K562 (cell line): ENCODE data around the gene DPM1. TPM values are rescaled to one million over a fixed set of nuclear protein-coding genes. Genes with fewer than 3 reads are reported as not detected.

Experiments used
- BRCA1 ChIP-seq, 2 experiments: fragments of 450-650 bp in 1 of 2; sonication (generic) in 1 of 2; formaldehyde crosslinking in 1 of 2; IDR thresholded peaks; 2 replicates each; pipeline versions ENCODE4 v1.5.0 to v1.6.1; 2017 to 2020; ENCODE audit warnings: mild to moderate bottlenecking in 1 of 2, missing genetic modification reagents in 1 of 2
- CHAMP1 ChIP-seq: fragments of 450-650 bp; IDR thresholded peaks from 2 replicates; pipeline ENCODE4 v1.6.1; 2016; ENCODE audit warnings: mild to moderate bottlenecking
- DDX20 ChIP-seq: fragments of 450-650 bp; IDR thresholded peaks from 2 replicates; pipeline ENCODE4 v1.6.1; 2016; ENCODE audit warnings: missing genetic modification characterization, low read depth, mild to moderate bottlenecking, missing compliant biosample characterization, moderate library complexity
- HNRNPK ChIP-seq: fragments of 200-400 bp; formaldehyde crosslinking; IDR thresholded peaks from one replicate; pipeline ENCODE4 v1.6.1; 2018; ENCODE audit warnings: mild to moderate bottlenecking, low read depth, low read length; ENCODE audit not compliant: poor library complexity, severe bottlenecking
- MCM7 ChIP-seq, 2 experiments: fragments of 450-650 bp; IDR thresholded peaks; 2 replicates each; pipeline ENCODE4 v1.6.1; 2016 to 2018
- MXD1 ChIP-seq: fragments of 250-450 bp; sonication (Bioruptor Pico); IDR thresholded peaks from 2 replicates; pipeline ENCODE4 v1.8.0; 2021; ENCODE audit warnings: borderline replicate concordance, mild to moderate bottlenecking, moderate library complexity; ENCODE audit not compliant: poor library complexity, severe bottlenecking
- PHF20 ChIP-seq: fragments of 450-650 bp; IDR thresholded peaks from 2 replicates; pipeline ENCODE4 v1.6.1; 2018; ENCODE audit not compliant: partially characterized antibody
- PHF8 ChIP-seq: fragments of 200-600 bp; sonication (generic); IDR thresholded peaks from 2 replicates; pipeline ENCODE4 v1.6.1; 2012; ENCODE audit warnings: mixed run types, mild to moderate bottlenecking, inconsistent platforms, low read length, moderate library complexity, borderline replicate concordance
- POLR3G ChIP-seq: IDR thresholded peaks from 2 replicates; pipeline ENCODE4 v1.6.1; 2011; ENCODE audit not compliant: insufficient read length, insufficient replicate concordance; ENCODE audit errors: extremely low read depth
- RBM25 ChIP-seq: fragments of 200-400 bp; formaldehyde crosslinking; IDR thresholded peaks from 2 replicates; pipeline ENCODE4 v1.6.1; 2018; ENCODE audit warnings: low read length, low read depth, moderate library complexity; ENCODE audit not compliant: severe bottlenecking
- SMAD1 ChIP-seq: fragments of 150-350 bp; IDR thresholded peaks from 2 replicates; pipeline ENCODE4 v1.6.1; 2014; ENCODE audit warnings: low read length, low read depth; ENCODE audit not compliant: partially characterized antibody
- SRSF3 ChIP-seq: fragments of 200-400 bp; formaldehyde crosslinking; IDR thresholded peaks from 2 replicates; pipeline ENCODE4 v1.6.1; 2016; ENCODE audit warnings: mild to moderate bottlenecking, low read length, moderate library complexity; ENCODE audit not compliant: insufficient read depth
- XRCC4 ChIP-seq: IDR thresholded peaks from one replicate; pipeline ENCODE4 v1.6.1; 2011; ENCODE audit not compliant: insufficient read depth, insufficient read length; ENCODE audit errors: extremely low read depth
- ZBTB8A ChIP-seq: fragments of 450-650 bp; IDR thresholded peaks from 2 replicates; pipeline ENCODE4 v1.6.1; 2018; ENCODE audit warnings: mild to moderate bottlenecking, moderate library complexity; ENCODE audit not compliant: partially characterized antibody
- ZNF23 ChIP-seq: fragments of 250-450 bp; sonication (Bioruptor Pico); IDR thresholded peaks from 2 replicates; pipeline ENCODE4 v1.4.0; 2020; ENCODE audit warnings: mild to moderate bottlenecking
- ZNF830 ChIP-seq: fragments of 250-450 bp; sonication (Bioruptor Pico); IDR thresholded peaks from 2 replicates; pipeline ENCODE4 v1.5.0; 2021; ENCODE audit warnings: mild to moderate bottlenecking
- polyA plus RNA-seq, 8 experiments: library from polyadenylated mRNA; depleted of rRNA in 4 of 8; stranded (reverse) in 5 of 8; unstranded in 3 of 8; fragments of >200 nt; fragmentation: Nextera tagmentation in 2 of 8; fragmentation: Illumina TruSeq in 1 of 8; extraction: Ambion mirVana in 2 of 8; extraction: Trizol in 1 of 8; gene quantifications; 2 replicates each; pipeline versions ENCODE4 v1.2.1 to v1.2.3, GENCODE V29; 2011 to 2014; ENCODE audit warnings: inconsistent platforms in 1 of 8, missing spikeins in 1 of 8
- total RNA-seq, 7 experiments: library from RNA; depleted of rRNA in 6 of 7; stranded (reverse); fragments of >200 nt in 6 of 7; fragmentation: Illumina TruSeq in 2 of 7; extraction: Trizol in 2 of 7; gene quantifications; 2 replicates each; pipeline versions ENCODE4 v1.2.1 to v1.2.3, GENCODE V29; 2011 to 2021; ENCODE audit warnings: low replicate concordance in 1 of 7
- TF ChIP-seq, protein P1 (sequence below): fragments of 150-350 bp; conservative IDR thresholded peaks from 2 replicates; pipeline ENCODE4 v1.6.1; 2014; ENCODE audit warnings: low read length
- TF ChIP-seq, protein P2 (sequence below): fragments of 250-450 bp; sonication (Bioruptor Pico); IDR thresholded peaks from 2 replicates; pipeline ENCODE4 v1.9.0; 2021; ENCODE audit warnings: mild to moderate bottlenecking
- TF ChIP-seq, protein P3 (sequence below): fragments of 250-450 bp; sonication (Bioruptor Pico); IDR thresholded peaks from 2 replicates; pipeline ENCODE4 v1.4.0; 2020; ENCODE audit warnings: mild to moderate bottlenecking, moderate library complexity

DPM1 gene
- total and polyA plus RNA-seq, 9 of the 15 experiments (the other 6 are each of a cell fraction or from before 2014, with no cell fraction given), result 75.2 to 190 (median 153) TPM

- TF ChIP-seq HNRNPK, result no peak
- no peak for TF ChIP-seq MCM7 (IDR thresholded peaks at IDR 0.05)
- no peak for TF ChIP-seq ZBTB8A
- TF ChIP-seq ZNF830 (CRISPR knock-in tag), result no peak
- TF ChIP-seq POLR3G, result no peak
- TF ChIP-seq ZNF23, result no peak
- TF ChIP-seq, protein P1, sequence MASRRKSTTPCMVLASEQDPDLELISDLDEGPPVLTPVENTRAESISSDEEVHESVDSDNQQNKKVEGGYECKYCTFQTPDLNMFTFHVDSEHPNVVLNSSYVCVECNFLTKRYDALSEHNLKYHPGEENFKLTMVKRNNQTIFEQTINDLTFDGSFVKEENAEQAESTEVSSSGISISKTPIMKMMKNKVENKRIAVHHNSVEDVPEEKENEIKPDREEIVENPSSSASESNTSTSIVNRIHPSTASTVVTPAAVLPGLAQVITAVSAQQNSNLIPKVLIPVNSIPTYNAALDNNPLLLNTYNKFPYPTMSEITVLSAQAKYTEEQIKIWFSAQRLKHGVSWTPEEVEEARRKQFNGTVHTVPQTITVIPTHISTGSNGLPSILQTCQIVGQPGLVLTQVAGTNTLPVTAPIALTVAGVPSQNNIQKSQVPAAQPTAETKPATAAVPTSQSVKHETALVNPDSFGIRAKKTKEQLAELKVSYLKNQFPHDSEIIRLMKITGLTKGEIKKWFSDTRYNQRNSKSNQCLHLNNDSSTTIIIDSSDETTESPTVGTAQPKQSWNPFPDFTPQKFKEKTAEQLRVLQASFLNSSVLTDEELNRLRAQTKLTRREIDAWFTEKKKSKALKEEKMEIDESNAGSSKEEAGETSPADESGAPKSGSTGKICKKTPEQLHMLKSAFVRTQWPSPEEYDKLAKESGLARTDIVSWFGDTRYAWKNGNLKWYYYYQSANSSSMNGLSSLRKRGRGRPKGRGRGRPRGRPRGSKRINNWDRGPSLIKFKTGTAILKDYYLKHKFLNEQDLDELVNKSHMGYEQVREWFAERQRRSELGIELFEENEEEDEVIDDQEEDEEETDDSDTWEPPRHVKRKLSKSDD, result peak; percentile 85; the same call in 1 of the 2 replicates
- TF ChIP-seq, protein P2, sequence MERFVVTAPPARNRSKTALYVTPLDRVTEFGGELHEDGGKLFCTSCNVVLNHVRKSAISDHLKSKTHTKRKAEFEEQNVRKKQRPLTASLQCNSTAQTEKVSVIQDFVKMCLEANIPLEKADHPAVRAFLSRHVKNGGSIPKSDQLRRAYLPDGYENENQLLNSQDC (CRISPR knock-in tag), result no peak
- no peak for TF ChIP-seq SRSF3
- no peak for TF ChIP-seq MXD1 (CRISPR knock-in tag)
- TF ChIP-seq, protein P3, sequence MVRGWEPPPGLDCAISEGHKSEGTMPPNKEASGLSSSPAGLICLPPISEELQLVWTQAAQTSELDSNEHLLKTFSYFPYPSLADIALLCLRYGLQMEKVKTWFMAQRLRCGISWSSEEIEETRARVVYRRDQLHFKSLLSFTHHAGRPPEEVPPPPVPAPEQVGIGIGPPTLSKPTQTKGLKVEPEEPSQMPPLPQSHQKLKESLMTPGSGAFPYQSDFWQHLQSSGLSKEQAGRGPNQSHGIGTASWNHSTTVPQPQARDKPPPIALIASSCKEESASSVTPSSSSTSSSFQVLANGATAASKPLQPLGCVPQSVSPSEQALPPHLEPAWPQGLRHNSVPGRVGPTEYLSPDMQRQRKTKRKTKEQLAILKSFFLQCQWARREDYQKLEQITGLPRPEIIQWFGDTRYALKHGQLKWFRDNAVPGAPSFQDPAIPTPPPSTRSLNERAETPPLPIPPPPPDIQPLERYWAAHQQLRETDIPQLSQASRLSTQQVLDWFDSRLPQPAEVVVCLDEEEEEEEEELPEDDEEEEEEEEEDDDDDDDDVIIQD (CRISPR knock-in tag), result no peak
- TF ChIP-seq XRCC4, result no peak
- TF ChIP-seq DDX20 (tag), result no peak
- peak; percentile 51 for TF ChIP-seq PHF20
- peak; percentile 4 for TF ChIP-seq RBM25
- TF ChIP-seq PHF8, result no peak; the same call in 1 of the 2 replicates
- TF ChIP-seq BRCA1 (IDR thresholded peaks at IDR 0.05), result no peak
- no peak for TF ChIP-seq BRCA1 (CRISPR knock-in tag; IDR thresholded peaks at IDR 0.05)
- no peak for TF ChIP-seq SMAD1
- TF ChIP-seq CHAMP1, result peak; percentile 71
These were observed 28.8 kb downstream of the DPM1 start (continued) for GRCh38 chr20:50929299-50930138.
